AG04450 (cell line): Measurements from ENCODE around the gene ELFN1. TPM values are rescaled to one million over a fixed set of nuclear protein-coding genes. Genes with fewer than 3 reads are reported as not detected.

Source experiments
- CTCF ChIA-PET: fragments of 300-600, 350-600 bp; formaldehyde crosslinking; extraction: SDS; loops from one replicate; lab custom pipeline; 2022; ENCODE audit warnings: antibody characterized with exemption, inconsistent platforms; lab: Charles Lee
- POLR2A ChIA-PET: fragments of 350-600 bp; formaldehyde crosslinking; extraction: SDS; loops from one replicate; lab custom pipeline; 2021; ENCODE audit warnings: antibody characterized with exemption, inconsistent platforms; lab: Yijun Ruan, JAX
- DNase-seq: peaks from one replicate; pipeline ENCODE4 v3.0.0-alpha.2; 2011; ENCODE audit warnings: low read depth, low spot score
- H3K27ac ChIP-seq: one replicate; pipeline ENCODE4 v1.5.1; 2012; ENCODE audit warnings: low read depth, low read length, control low read depth
- H3K27me3 ChIP-seq: one replicate; pipeline ENCODE4 v1.6.0; 2012; ENCODE audit warnings: low read length; ENCODE audit not compliant: control insufficient read depth, insufficient read depth
- H3K4me3 ChIP-seq: 2 replicates; pipeline ENCODE4 v1.5.1; 2011; ENCODE audit warnings: mild to moderate bottlenecking, low read depth, low read length, control low read depth
- H3K9me3 ChIP-seq: 2 replicates; pipeline ENCODE4 v1.5.1; 2012; ENCODE audit warnings: low read length; ENCODE audit not compliant: control insufficient read depth, insufficient read depth
- CTCF ChIP-seq: IDR thresholded peaks from 2 replicates; pipeline ENCODE4 v1.5.1; 2011; ENCODE audit warnings: low read depth, low read length, control low read depth, inconsistent platforms
- polyA plus RNA-seq: library from polyadenylated mRNA; depleted of rRNA; stranded (reverse); fragments of >200 nt; gene quantifications from 2 replicates; pipeline ENCODE4 v1.2.3, GENCODE V29; 2011

ELFN1 gene
- polyA plus RNA-seq, 1 experiment = 0.10 TPM

DNA sequence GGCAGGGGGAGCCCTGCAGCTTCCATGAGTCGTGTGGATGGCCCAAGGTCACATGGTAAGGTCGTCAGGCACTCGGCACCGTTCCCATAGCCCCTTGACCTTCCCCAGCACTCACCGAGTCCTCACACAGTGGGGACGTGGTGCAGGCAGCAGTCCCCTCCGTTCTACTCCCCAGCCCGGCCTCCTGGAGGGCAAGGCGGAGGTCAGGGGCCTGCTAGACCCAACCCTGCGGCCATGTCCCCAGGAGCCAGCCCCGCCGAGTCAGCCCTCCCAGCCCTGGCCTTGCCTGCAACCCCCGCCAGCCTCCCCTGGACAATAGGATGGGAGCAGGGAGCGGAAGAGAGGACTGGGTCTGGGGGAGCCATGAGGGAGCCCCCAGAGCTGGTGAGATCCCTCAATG, 65.2 kb downstream of the ELFN1 start:
- CTCF ChIA-PET = no interaction called here
- TF ChIP-seq CTCF = no peak
- POLR2A ChIA-PET = no interaction called here
- H3K4me3 ChIP-seq = no peak overlapping the region
- no peaks in the 10 kb centered on the region; the same call in 1 of the 2 replicates for H3K9me3 ChIP-seq
- DNase-seq = no peak
- H3K27me3 ChIP-seq = peaks cover 3% of the 10 kb centered on the region
- H3K27ac ChIP-seq = no peak overlapping the region

GRCh38 chr7:1735806-1736483, 65.9 kb downstream of the ELFN1 start:
- no peak for DNase-seq
- TF ChIP-seq CTCF = no peak
- H3K4me3 ChIP-seq = no peak overlapping the region
- POLR2A ChIA-PET = no interaction called here
- H3K27me3 ChIP-seq = peaks cover 3% of the 10 kb centered on the region
- H3K9me3 ChIP-seq = no peaks in the 10 kb centered on the region; the same call in 1 of the 2 replicates
- CTCF ChIA-PET = no interaction called here
- no peak overlapping the region for H3K27ac ChIP-seq

GRCh38 chr7:1736484-1736817, 66.4 kb downstream of the ELFN1 start:
- POLR2A ChIA-PET = no interaction called here
- Histone ChIP-seq H3K27me3 (peaks cover 3% of the 10 kb centered on the region), H3K27ac (no peak overlapping the region), H3K4me3 (no peak overlapping the region), H3K9me3 (no peaks in the 10 kb centered on the region; the same call in 1 of the 2 replicates)
- TF ChIP-seq CTCF = no peak
- no peak for DNase-seq
- CTCF ChIA-PET = no interaction called here

DNA sequence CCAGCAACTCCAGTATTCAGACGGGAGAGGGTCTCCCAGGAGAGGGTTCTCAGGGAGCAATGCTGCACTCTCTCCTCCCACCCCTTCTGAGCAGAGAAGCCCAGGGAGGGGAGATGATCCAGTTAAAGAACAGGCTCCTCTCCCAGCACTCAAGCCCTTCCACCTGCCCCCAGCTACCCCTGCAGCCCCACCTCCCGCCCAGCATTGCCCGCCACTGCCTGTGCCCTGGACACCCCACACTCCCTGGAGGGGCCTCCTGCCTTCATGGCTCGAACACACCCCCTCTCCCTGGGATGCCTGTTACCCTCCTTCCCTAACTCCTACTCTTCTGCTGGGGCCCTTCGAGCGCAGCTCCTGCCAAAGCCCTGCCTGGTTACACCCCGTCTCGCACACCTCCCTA, 66.8 kb downstream of the ELFN1 start:
- Histone ChIP-seq H3K27me3 (peaks cover 3% of the 10 kb centered on the region), H3K9me3 (no peaks in the 10 kb centered on the region; the same call in 1 of the 2 replicates), H3K4me3 (no peak overlapping the region), H3K27ac (no peak overlapping the region)
- POLR2A ChIA-PET = no interaction called here
- no peak for DNase-seq
- no peak for TF ChIP-seq CTCF
- CTCF ChIA-PET = no interaction called here

GRCh38 chr7:1737523-1737922, 67.4 kb downstream of the ELFN1 start:
- DNase-seq = no peak
- ChIA-PET POLR2A (no interaction called here), CTCF (no interaction called here)
- Histone ChIP-seq H3K27me3 (peaks cover 3% of the 10 kb centered on the region), H3K27ac (no peak overlapping the region), H3K9me3 (no peaks in the 10 kb centered on the region; the same call in 1 of the 2 replicates), H3K4me3 (no peak overlapping the region)
- TF ChIP-seq CTCF = no peak
